HG02973 (cell line): ENCODE data around the gene MXD4.

ENCODE experiments used
- ATAC-seq: cut with Tn5 transposase; IDR thresholded peaks from one replicate; pipeline ENCODE4 v1.9.1; 2021; ENCODE audit warnings: moderate library complexity; ENCODE audit not compliant: unreplicated experiment

Gene MXD4

GRCh38 chr4:2292646-2293108, 30.8 kb upstream of the MXD4 start:
- no peak for ATAC-seq

- no peak for ATAC-seq
Measured at GRCh38 chr4:2291705-2292645, 30.1 kb upstream of the MXD4 start.

- no peak for ATAC-seq
Measured at GRCh38 chr4:2290974-2291704, 29.2 kb upstream of the MXD4 start.

- no peak for ATAC-seq
Measured at GRCh38 chr4:2290488-2290887, 28.6 kb upstream of the MXD4 start.

GRCh38 chr4:2289955-2290333, 28.0 kb upstream of the MXD4 start:
- ATAC-seq: no peak

- no peak for ATAC-seq
Measured at GRCh38 chr4:2289311-2289954, 27.5 kb upstream of the MXD4 start.

GRCh38 chr4:2288051-2288541, 26.2 kb upstream of the MXD4 start:
- no peak for ATAC-seq

GRCh38 chr4:2287594-2287915, 25.6 kb upstream of the MXD4 start:
- no peak for ATAC-seq

- ATAC-seq: no peak
Measured at GRCh38 chr4:2286904-2287593, 25.1 kb upstream of the MXD4 start.

GRCh38 chr4:2285613-2286381, 23.9 kb upstream of the MXD4 start:
- no peak for ATAC-seq

- ATAC-seq: no peak
Measured at GRCh38 chr4:2284934-2285612, 23.2 kb upstream of the MXD4 start.

- no peak for ATAC-seq
Measured at GRCh38 chr4:2284161-2284933, 22.4 kb upstream of the MXD4 start.

- no peak for ATAC-seq
Measured at GRCh38 chr4:2283199-2283711, 21.3 kb upstream of the MXD4 start.

GRCh38 chr4:2281575-2282343, 19.9 kb upstream of the MXD4 start:
- no peak for ATAC-seq

- ATAC-seq: no peak
Measured at GRCh38 chr4:2280531-2281300, 18.8 kb upstream of the MXD4 start.

GRCh38 chr4:2277956-2278355, 16.0 kb upstream of the MXD4 start:
- ATAC-seq: no peak
